HG02981 (cell line): ENCODE measurements around the gene GLI3.

Experiments
- ATAC-seq: cut with Tn5 transposase; IDR thresholded peaks from one replicate; pipeline ENCODE4 v1.9.1; 2021; ENCODE audit warnings: mild to moderate bottlenecking, moderate library complexity; ENCODE audit not compliant: unreplicated experiment

The GLI3 gene

DNA sequence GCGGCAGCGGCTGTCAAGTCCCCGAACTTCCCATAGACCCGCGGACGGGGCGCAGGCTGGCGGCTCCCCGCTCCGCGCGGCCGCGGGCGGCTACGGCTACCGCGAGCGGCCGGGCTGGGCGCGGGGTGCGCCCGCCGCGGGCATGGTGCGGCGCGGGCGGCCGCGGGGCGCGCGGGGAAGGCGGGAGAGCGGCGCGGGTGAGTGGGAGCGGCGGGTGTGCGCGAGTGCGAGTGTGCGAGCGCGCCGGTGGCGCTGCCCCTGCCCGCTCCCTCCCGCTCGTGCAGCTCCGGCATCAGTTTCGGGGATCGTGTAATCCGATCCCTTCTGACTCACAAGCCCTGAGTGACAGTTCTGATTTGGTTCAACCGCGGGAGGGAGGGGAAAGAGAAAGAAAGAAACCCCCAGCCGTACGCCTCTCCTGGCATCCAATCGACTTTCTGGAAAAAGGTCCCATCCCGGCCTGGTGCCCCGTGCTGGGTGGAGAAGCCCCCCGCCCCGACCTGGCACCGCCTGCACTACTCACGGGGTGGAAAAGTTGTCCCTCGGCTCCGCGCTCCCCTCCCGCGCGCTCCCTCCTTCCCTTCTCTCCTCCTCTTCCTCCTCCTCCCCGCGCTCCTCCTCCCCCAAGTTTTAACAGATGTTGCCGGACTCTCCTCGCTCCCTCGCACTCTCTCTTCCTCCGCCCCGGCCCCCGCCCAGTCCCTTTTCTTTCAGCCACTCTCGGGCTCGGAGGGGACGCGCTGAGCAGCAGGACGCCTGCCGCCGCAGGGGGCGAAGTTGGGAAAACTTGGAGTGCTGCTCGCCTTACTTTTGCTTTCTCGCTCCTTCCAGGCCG, at the start of gene GLI3:
Gene GLI3, minus strand, starts transcription at position 234 of the 835 bp plus-strand sequence. CDS start 13,956 bp downstream, outside the sequence.
- ATAC-seq: peak; percentile 67

GRCh38 chr7:42285383-42285824, 48.4 kb upstream of the GLI3 start:
- ATAC-seq: no peak

- no peak for ATAC-seq
Observed at GRCh38 chr7:42283553-42283952, 46.5 kb upstream of the GLI3 start.

DNA sequence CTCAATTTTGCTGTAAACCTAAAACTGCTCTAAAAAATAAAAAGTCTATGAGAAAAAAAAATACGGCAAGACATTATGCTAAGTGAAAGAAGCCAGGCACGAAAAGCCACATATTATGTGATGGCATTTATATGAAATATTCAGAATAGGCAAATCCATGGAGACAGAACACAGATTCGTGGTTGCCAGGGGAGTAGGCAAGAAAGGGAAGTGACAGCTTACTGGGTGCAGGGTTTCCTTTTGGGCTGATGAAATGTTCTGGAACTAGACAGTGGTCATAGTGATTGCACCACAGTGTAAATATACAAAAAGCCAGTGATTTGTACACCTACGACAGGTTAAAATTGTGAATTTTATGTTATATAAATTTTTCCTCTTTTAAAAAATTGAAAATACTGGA, 41.3 kb upstream of the GLI3 start:
- ATAC-seq: no peak

DNA sequence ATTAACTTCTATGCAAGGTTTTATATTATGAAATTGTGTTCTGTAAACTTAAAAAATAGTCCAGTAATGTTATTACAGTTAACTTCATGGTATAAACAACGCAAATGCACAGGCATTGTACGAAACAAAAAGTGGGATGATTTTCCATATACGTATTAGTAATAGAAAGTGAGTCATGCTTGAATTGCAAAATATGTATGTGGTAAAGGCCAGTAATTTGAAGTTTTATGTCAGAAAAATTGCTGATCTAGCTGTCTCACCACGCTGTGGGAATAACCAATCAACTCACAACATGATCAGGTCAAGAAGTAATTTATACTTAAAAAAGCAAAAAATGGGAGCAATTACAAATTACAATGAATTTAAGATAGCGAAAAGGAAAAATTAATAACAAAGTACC, 37.0 kb upstream of the GLI3 start:
- ATAC-seq: no peak

DNA sequence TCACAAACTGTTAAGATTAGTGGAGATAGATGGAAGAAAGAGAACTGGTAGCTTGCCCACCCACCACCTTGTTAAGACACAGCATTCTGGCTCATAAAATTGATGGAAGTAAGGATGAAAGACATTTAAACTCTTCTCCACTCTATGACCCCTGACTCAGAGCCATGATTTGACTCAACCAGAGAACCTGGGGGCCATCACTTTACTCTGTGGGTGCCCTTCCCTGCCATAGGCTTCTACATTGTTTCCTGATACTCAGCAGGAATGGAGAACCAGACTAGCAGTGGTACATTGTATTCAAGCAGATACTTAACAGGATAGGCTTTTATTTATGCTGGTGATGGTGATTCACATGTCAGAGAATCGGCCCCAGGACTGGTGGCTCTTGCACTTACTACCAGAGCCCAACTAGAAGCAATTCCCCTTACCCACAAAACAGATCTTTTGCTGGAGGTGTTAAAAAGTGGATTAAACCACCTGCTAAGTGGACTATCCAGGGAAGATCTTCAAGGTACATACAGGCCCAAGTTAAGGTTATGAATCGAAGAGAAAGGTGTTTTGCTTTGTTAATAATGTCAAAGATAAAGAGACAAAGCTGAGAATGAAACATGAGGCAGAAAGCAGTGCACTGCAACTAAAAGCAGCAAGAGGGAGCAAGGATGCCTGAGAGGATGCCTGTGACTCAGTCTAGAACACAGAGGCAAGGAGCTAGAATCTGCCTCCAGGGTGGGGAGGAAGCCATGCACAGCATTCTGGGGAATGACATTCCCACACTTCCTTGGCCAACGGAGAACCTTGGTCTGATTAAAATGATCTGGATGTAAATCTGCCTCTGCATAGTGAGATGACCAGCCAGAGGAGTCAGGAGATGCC, 36.0 kb upstream of the GLI3 start:
- no peak for ATAC-seq

DNA sequence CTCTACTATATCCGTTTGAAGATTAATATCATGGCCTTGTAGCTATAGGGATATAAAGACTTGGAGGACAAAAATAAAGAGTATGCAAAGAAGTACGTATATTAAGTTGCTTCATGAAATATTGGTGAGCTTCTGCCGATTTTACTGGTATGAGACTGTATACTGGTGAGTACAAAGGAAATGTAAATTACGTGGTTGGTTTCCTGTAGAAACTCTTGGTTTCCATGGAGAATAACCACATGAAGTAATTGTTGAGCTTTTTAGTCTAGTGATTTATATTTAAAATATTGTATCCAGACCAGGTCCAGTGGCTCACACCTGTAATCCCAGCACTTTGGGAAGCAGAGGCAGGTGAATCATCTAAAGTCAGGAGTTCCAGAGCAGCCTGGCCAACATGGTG, 32.2 kb upstream of the GLI3 start:
- ATAC-seq: no peak

DNA sequence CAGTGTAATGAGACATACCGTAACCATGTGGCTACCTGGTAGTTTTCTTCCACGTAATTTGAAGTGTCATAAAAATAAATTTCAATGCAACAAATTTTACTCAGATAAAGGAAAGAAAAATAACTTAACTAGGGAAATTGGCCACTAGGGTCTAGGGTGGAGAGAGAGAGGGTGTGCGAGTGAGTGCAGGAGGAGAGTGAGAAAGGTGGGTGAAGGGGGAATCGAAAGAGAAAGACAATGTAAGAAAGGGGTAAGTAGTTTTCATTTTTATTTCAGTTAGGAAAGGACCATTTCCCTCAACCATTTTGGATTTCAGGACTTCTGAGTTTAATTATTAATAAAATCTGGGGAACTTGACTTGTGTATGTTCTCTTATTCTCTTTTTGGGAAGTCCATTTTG, 27.7 kb upstream of the GLI3 start:
- ATAC-seq: no peak

DNA sequence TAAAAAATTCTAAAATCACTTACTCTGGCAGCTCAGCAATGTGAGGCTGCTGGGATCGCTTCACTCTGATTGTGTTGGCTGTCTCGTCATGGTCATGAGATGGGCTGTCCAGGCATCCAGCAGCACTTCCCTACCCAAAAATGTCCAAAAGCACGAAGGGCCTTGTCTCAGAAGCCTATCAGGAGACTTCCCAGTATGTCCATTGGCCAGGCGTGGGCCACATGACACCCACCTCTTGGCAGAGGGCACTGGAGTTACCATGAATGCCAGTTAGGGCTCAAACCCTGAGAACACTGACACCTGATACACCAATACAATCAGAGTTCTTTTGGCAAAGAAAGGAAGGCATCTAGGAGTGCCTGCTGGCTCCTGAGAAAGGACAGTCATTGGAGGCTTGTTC, 27.0 kb upstream of the GLI3 start:
- ATAC-seq: no peak

DNA sequence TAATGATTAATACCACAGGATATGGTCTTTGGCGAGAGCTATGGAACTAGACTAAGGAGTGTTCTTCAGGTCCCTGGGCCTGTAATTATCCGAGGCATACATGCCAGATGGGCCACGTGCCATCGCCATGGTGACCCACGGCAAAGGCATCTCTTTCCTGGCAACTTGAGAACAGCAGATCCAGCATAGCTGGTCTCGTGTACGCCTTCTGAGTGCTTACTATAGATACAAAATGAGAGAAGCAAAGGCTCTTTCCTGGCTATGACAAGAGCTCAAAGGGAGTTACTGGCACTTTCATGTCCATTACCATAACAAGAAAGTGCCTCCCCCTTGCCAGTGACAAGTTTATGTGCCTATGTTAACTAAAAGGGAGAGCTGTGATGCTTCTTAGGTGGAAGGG, 26.0 kb upstream of the GLI3 start:
- ATAC-seq: no peak

- ATAC-seq: no peak
Observed at GRCh38 chr7:42254217-42254616, 17.2 kb upstream of the GLI3 start.

- ATAC-seq: no peak
Observed at GRCh38 chr7:42253316-42253715, 16.3 kb upstream of the GLI3 start.

GRCh38 chr7:42250411-42250810, 13.4 kb upstream of the GLI3 start:
- no peak for ATAC-seq

GRCh38 chr7:42248579-42248978, 11.6 kb upstream of the GLI3 start:
- no peak for ATAC-seq

GRCh38 chr7:42247301-42247700, 10.3 kb upstream of the GLI3 start:
- ATAC-seq: no peak

DNA sequence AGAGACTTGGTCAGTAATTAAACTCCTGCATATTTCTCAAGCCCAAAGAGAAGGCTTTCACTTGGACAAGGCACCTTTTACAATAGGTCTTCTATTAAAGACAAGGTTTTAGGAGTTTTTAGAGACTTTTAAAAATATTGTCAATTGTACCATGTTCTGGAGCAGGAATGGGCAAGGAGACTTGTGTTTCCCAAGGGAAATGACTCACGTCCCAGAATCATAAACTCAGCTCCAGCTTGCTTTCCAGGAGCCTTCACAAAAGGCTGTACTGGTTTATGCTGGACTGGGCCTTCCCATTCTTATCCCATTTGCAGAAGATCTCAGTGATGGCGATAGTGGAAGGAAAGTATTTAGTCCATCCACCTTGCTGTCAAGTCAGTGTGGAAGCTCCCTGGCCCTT, 7.8 kb upstream of the GLI3 start:
- ATAC-seq: no peak

- no peak for ATAC-seq
Observed at GRCh38 chr7:42242381-42242780, 5.4 kb upstream of the GLI3 start.

DNA sequence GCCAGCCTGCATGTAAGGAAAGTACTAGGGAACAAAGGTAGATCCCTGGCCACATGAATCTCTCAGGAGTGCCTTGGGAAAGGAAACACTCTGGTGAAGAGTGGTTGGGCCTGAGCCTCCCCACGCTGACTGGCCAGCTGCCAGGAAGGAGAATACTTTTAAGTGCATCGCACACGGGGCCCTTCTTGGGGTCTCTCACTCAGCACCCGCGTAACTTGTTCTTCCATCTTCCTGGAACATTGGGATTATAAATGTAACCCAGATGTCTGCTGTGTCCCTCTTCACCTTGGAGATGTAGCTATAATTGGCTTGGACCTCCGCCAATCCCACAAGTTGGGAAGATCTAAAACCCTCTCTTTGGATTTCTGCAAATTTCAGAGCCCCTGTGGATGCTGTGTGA, 4.4 kb upstream of the GLI3 start:
- no peak for ATAC-seq

- ATAC-seq: no peak
Observed at GRCh38 chr7:42240416-42240815, 3.4 kb upstream of the GLI3 start.

- no peak for ATAC-seq
Observed at GRCh38 chr7:42238709-42239366, 1.8 kb upstream of the GLI3 start.

- no peak for ATAC-seq
Observed at GRCh38 chr7:42237811-42238541, 967 bp upstream of the GLI3 start.
